HCT116 (cell line): ENCODE measurements around the gene SMIM12.

Experiments used
- CTCF ChIP-seq, 3 experiments: fragments of 200-600 bp in 1 of 3; sonication (generic) in 1 of 3; IDR thresholded peaks in 2 of 3; conservative IDR thresholded peaks in 1 of 3; 2 replicates each; pipeline ENCODE4 v1.5.1; 2012 to 2017; ENCODE audit warnings: low read depth in 2 of 3, low read length in 2 of 3, antibody characterized with exemption in 1 of 3, borderline replicate concordance in 1 of 3, control low read depth in 1 of 3, mild to moderate bottlenecking in 1 of 3, mixed read lengths in 1 of 3, mixed run types in 1 of 3, moderate library complexity in 1 of 3; ENCODE audit not compliant: insufficient read depth in 1 of 3
- EZH2 ChIP-seq: fragments of 200-600 bp; sonication (generic); IDR thresholded peaks from 2 replicates; pipeline ENCODE4 v1.6.1; 2017; ENCODE audit warnings: antibody characterized with exemption, mixed run types
- FOSL1 ChIP-seq: IDR thresholded peaks from 2 replicates; pipeline ENCODE4 v1.6.1; 2012; ENCODE audit warnings: low read depth
- JUND ChIP-seq: IDR thresholded peaks from 2 replicates; pipeline ENCODE4 v1.6.1; 2012
- POLR2A ChIP-seq: IDR thresholded peaks from 2 replicates; pipeline ENCODE4 v1.7.0; 2011; ENCODE audit warnings: borderline replicate concordance; ENCODE audit not compliant: insufficient read depth, insufficient read length; ENCODE audit errors: extremely low read depth
- POLR2AphosphoS5 ChIP-seq: IDR thresholded peaks from 2 replicates; pipeline ENCODE4 v1.6.1; 2011; ENCODE audit warnings: mild to moderate bottlenecking, low read depth, low read length, moderate library complexity
- RAD21 ChIP-seq: IDR thresholded peaks from 2 replicates; pipeline ENCODE4 v1.6.1; 2012; ENCODE audit warnings: low read depth, mild to moderate bottlenecking
- SIN3A ChIP-seq: IDR thresholded peaks from 2 replicates; pipeline ENCODE4 v1.6.1; 2012; ENCODE audit warnings: low read depth
- TCF7L2 ChIP-seq: IDR thresholded peaks from 2 replicates; pipeline ENCODE4 v1.7.0; 2011; ENCODE audit warnings: borderline replicate concordance, inconsistent platforms; ENCODE audit not compliant: insufficient read depth, insufficient read length; ENCODE audit errors: extremely low read depth
- TF ChIP-seq, protein P1 (sequence below): IDR thresholded peaks from 2 replicates; pipeline ENCODE4 v1.6.1; 2012; ENCODE audit warnings: low read depth
- TF ChIP-seq, protein P2 (sequence below): IDR thresholded peaks from 2 replicates; pipeline ENCODE4 v1.6.1; 2012

DNA sequence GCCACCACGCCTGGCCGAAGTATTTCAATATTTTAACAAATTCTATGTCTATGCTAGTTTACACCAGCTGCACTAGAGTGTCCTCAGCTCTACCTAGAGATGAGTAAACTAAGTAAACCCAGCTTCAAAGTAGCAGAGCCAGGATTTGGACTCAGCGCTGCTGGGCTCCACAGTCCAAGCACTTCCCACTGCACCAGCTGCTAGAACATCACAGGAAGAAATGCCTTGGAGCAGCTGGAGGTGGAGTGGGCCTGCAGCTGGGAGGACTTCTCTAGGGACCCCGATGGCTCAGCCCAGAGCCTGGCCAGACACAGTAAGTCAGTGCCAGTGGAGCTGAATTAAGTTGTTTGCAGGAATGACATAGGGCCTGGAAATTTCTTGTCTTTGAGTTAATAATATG lies 10.2 kb upstream of the SMIM12 start:
- TF ChIP-seq, protein P1, sequence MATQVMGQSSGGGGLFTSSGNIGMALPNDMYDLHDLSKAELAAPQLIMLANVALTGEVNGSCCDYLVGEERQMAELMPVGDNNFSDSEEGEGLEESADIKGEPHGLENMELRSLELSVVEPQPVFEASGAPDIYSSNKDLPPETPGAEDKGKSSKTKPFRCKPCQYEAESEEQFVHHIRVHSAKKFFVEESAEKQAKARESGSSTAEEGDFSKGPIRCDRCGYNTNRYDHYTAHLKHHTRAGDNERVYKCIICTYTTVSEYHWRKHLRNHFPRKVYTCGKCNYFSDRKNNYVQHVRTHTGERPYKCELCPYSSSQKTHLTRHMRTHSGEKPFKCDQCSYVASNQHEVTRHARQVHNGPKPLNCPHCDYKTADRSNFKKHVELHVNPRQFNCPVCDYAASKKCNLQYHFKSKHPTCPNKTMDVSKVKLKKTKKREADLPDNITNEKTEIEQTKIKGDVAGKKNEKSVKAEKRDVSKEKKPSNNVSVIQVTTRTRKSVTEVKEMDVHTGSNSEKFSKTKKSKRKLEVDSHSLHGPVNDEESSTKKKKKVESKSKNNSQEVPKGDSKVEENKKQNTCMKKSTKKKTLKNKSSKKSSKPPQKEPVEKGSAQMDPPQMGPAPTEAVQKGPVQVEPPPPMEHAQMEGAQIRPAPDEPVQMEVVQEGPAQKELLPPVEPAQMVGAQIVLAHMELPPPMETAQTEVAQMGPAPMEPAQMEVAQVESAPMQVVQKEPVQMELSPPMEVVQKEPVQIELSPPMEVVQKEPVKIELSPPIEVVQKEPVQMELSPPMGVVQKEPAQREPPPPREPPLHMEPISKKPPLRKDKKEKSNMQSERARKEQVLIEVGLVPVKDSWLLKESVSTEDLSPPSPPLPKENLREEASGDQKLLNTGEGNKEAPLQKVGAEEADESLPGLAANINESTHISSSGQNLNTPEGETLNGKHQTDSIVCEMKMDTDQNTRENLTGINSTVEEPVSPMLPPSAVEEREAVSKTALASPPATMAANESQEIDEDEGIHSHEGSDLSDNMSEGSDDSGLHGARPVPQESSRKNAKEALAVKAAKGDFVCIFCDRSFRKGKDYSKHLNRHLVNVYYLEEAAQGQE: no peak
- TF ChIP-seq CTCF (IDR thresholded peaks at IDR 0.05 in 2 of 3, conservative IDR thresholded peaks at IDR 0.05 in 1 of 3; ENCODE audit: borderline replicate concordance in 1 of 3, insufficient read depth in 1 of 3, low read depth in 2 of 3, low read length in 2 of 3): no peak
- TF ChIP-seq POLR2AphosphoS5: no peak
- TF ChIP-seq, protein P2, sequence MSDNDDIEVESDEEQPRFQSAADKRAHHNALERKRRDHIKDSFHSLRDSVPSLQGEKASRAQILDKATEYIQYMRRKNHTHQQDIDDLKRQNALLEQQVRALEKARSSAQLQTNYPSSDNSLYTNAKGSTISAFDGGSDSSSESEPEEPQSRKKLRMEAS: no peak
- TF ChIP-seq EZH2: no peak
- no peak for TF ChIP-seq POLR2A
- no peak for TF ChIP-seq JUND
- no peak for TF ChIP-seq FOSL1
- TF ChIP-seq RAD21: no peak
- no peak for TF ChIP-seq SIN3A
- no peak for TF ChIP-seq TCF7L2
